Stimulated activated CD8-positive, alpha-beta memory T cell treated with anti-CD3 and anti-CD28 coated beads, Interleukin-12 subunit alpha, Interleukin-12 subunit beta, amount 100 ng/mL, for 24 hours (primary cell): ENCODE data around the gene NME2.
"Not testable (repeated sequence)": the region's sequence is repeated elsewhere in the genome, so short reads cannot be mapped to it uniquely, and the experiment has no call there.

ENCODE experiments used
- DNase-seq: peaks from one replicate; pipeline ENCODE4 v3.0.0-alpha.2; 2020; ENCODE audit errors: extremely low read depth

The NME2 gene

DNA sequence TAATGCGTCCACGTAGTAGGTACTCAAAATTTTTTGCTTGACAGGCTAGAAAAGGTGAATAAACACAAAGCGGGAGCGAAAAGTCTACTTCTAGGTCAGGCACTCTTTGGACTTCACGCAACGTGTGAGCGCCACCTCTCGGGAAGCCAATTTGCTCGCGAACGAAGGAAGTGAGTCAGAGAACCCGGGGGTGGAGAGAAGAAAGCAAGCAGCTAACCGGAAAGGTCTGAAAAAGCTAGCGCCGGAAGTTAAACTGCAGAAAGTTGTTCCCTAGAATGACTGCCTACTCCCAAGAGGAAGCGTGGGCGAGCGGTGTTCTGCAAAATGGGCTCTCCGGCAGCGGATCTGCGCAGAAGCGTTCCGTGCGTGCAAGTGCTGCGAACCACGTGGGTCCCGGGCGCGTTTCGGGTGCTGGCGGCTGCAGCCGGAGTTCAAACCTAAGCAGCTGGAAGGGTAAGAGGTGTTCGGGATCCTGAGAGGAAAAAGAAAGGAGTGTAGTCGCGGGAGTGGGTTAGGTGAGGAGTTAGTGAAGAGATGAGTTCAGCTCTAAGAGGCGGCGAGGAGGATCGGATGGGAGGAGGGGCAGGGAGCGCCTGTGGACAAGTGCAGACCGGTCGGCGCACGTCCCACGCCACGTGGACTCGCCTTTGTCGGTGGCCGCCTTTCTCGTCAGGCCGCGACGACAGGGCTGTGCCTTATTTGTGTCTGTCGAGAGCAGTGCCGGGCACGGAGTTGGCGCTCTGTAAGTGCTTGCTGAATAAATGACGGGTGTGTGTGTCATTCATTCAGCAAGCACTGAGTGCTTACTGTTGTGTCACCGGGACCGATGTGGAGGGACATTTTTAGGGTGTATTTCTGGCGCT lies 12.8 kb upstream of the NME2 start, which contains the start of gene NME1:
Gene NME1 (plus strand): TSS at position 350 of the 863 bp plus-strand sequence. CDS start 2,096 bp downstream, outside the sequence.
- DNase-seq = peak; percentile 91

- no peak for DNase-seq
These were observed 12.0 kb upstream of the NME2 start for GRCh38 chr17:51154176-51154575.

GRCh38 chr17:51155416-51155815 lies 10.8 kb upstream of the NME2 start:
- no peak for DNase-seq

DNA sequence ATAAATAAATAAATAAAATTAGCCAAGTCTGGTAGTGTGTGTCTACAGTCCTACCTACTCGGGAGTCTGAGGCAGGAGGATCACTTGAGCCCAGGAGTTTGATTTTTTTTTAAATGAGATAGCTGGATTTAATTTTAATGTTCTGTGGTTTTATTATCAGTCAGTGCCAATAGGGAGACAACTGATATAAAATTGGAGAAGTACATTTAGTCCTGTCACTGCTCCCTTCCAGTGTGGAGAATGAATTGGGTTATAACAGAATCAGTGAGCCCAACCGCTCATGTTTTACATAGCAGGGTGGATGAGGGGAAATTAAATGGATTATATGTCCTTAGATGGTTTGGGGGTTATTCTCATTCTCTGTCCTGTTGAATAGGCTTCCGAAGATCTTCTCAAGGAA lies 6.6 kb upstream of the NME2 start:
- no peak for DNase-seq

GRCh38 chr17:51161541-51161940 lies 4.7 kb upstream of the NME2 start:
- DNase-seq = no peak

GRCh38 chr17:51164911-51165679 lies 1.1 kb upstream of the NME2 start:
- DNase-seq = no peak

DNA sequence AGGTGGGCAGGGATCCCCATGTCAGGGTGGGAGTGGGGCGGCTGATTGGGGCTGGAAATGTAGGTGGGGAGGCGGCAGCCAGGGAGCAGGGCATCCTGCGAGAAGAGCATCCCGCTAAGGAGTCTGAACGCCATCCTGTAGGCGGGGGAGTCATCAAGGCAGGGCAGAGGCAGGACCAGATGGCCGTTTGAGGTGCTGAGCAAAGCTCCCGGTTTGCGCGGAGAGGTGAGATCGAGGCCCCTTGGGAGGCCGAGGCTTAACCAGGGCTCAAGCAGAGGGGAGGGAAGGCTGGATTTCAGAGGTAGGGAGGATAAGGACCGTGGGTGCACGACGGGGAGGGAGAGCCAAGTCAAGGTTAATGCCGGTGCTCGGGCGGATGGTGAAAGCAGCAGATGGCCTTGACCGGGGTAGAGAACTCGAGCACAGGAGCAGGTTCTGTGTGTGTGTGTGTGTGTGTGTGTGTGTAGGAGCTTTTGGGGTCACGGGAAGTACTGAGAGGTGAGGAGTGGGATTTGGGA lies 472 bp upstream of the NME2 start:
- DNase-seq = no peak

DNA sequence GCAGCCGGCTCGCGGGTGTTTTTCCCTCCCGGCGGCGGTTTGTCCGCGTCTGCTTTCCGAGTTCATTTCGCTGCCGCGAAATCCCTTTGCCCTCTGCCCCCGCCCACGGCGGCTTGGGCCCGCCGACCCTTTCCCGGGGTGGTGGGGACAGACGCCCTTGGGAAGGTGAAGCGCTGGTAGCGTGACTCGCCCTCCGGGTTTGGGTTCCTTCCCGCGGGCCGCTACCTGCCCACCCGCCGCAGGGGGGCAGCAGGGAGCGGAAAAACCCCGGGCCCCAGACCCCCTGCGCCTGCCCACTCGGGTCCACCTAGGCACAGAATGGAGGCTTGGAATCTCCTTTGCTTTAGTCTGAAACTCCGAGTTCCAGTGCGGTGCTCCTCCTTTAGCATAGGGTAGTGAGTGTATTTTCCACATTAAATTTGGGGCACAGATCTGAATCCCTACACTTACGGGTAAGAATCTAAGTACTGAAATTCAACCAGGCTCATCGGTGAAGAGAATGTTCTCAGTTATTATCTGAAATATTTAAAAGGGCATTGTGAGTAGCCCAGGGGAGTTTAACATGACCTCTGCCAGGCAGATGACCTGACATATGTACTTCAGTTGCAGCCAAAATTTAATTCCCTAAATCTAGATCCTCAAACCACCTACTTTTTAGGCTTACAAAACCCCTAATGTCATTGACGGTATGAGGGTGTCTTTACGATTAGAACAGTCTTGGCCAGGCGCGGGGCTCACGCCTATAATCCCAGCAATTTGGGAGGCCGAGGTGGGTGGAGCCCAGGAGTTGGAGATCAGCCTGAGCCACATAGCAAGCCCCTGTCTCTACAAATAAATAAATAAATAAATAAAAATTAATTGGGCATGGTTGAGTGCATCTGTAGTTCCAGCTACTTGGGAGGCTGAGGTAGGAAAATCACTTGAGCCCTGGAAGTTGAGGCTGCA lies 1.0 kb downstream of the NME2 start:
- peak; percentile 53 for DNase-seq

DNA sequence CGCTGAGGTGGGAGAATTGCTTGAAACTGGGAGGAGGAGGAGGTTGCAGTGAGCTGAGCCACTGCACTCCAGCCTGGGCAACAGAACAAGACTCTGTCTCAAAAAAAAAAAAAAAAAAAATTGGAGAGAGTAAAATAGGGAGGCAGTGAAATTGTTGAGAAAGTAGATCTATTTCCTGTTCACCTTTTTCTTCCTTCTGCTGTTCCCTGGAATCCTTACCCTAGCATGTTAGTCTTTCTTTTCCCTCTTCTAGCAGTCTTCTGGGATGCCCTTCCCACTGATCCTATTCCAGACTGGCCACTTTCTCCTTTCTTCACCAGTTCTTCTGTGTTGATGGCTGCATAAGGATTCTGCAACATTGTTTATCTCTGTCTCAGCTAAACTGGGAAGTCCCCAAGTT lies 3.1 kb downstream of the NME2 start:
- no peak for DNase-seq

DNA sequence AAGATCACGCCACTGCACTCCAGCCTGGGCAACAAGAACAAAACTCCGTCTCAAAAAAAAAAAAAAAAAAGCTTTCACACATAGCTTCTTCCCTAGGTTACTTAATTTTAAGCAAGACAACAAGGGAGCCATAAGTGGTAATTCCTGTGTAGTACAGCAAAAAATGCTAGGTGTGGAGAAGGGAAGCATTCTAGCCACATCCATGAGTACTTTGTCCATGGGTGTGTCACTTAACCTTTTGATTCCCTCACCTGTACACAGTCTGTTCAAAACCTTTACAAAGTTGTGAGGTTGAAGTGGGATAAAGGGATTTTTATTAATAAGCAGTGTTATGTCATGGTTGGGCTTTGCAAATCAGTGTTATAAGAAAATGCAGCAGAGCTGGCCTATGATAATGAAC lies 4.5 kb downstream of the NME2 start:
- DNase-seq = no peak

GRCh38 chr17:51172030-51172429 lies 5.8 kb downstream of the NME2 start:
- not testable (repeated sequence) for DNase-seq

GRCh38 chr17:51180486-51180885 lies 14.3 kb downstream of the NME2 start:
- no peak for DNase-seq

DNA sequence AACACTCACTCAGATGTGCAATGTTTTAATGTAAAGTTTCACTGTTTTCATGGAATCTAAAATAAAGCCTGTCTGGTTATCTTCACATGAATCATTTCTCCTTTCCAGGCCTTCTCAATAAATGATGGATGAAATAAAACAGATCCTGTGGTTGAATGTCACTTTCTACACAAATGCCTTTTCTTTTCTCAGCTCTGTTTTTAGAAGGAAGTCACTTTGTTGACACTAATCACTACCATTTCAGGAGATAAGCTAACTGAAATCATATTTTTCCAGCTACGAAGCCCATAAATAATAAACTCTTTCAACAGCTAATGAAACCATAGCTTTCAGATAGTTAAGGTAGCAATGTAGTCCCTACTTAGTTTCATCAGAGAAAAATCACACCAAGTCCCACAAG lies 17.9 kb downstream of the NME2 start:
- no peak for DNase-seq

DNA sequence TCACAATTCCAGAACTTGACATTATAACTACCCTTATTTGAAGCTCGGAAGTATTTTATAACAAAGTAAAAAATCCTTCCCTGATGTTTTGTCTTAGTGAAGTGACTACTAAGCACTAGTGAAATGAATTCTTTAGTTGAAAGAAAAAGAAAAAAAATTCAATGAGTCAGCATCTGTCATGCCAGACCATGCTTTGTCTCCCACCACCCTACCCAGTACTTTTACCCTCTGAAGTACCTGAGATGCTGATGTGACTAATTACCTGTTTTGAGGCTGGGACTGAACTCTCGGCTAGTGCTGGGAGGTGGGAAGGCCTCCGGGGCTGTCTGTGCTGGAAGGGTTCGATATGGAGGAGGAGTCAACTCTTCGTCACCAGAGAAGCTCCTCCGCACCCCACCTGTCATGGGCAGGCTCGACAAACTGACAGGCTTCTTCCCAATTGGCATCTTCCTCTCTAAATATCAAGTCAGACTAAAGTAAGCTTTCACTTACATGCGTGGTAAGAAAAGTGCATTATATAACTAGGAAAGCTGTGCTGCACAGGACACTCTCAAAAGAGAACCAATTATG lies 19.6 kb downstream of the NME2 start:
- DNase-seq = no peak

DNA sequence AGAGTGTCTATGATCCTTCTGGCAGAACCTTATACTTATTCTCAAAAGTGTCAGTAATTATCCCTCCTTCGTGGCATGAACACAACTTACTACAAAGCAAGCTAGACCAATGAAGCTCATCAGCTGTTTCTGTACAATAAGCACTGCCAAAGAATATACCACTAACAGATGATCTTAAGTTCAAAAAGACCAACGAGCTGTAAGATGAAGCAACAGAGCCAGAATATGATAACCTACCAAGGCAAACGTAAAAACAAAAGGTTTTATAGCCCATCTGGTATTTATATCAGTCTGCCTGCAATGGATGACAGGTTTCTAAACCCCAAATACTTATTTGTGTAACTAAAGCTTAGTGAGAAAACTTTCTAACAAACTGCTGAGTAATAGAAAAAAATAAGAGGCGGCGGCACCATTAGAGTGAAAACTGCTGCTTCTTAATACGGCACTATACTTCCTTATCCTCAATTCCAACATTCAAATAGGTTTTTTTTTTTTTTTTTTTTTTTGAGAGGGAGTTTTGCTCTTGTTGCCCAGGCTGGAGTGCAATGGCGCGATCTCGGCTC lies 22.1 kb downstream of the NME2 start:
- DNase-seq = no peak

DNA sequence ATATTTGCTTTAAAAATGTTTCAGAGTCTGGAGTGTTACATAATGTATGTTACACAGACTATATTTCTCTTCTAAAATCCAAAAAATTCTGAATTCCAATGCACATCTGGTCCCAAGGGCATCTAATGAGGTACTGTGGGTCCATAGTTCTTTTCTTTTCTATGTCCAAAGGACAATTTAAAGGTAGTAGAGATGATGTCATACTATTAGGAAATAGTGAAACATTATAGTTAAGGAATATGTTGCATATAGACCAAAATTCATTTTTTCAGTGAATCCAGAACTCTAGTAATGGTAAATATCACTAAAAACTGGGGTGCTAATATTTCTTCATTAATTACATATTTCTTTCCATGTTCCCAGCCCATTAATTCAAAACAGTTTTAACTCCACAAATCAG lies 23.0 kb downstream of the NME2 start:
- DNase-seq = no peak

DNA sequence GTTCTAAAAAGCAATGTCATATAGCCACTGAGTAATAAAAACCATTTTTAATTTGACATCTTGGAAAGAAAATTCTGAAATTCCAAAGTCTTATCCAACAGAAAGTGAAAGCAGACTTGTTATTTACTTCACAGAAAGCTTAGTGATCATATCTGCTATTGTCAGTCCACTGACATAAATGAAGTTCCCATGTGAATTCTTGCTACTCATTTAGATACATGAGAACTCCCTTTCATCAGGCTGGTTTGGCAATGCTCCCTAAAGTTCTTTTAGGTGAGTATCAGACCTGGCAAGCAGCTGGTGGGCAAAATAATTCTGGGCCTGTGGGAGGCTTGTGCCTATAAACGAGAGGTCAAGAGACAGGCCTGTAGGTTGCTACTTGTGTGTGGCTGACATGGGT lies 23.4 kb downstream of the NME2 start:
- no peak for DNase-seq

- DNase-seq = no peak
These were observed 25.7 kb downstream of the NME2 start for GRCh38 chr17:51191895-51192294.

GRCh38 chr17:51197754-51198153 lies 31.5 kb downstream of the NME2 start:
- DNase-seq = no peak

GRCh38 chr17:51200295-51200694 lies 34.1 kb downstream of the NME2 start:
- no peak for DNase-seq

DNA sequence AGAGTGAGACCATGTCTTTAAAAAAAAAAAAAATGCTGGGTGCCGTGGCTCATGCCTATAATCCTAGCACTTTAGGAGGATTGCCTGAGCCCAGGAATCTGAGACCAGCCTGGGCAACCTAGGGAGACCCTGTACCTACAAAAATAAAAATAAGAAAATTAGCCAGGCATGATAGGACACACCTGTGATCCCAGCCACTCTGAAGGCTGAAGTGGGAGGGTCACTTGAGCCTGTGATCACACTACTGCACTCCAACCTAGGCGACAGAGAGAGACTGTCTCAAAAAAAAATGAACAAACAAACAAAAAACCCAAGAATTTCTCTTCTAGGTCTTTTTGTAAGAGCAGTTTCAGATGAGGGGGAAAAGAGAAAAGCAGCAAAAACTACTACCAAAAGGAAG lies 34.6 kb downstream of the NME2 start:
- DNase-seq = no peak
